8988T (cell line): ENCODE measurements around the gene KIF4A.
"Not testable (repeated sequence)": the region's sequence is repeated elsewhere in the genome, so short reads cannot be mapped to it uniquely, and the experiment has no call there.

Source experiments
- DNase-seq: peaks from one replicate; pipeline ENCODE4 v3.0.0; 2011

The KIF4A gene

DNA sequence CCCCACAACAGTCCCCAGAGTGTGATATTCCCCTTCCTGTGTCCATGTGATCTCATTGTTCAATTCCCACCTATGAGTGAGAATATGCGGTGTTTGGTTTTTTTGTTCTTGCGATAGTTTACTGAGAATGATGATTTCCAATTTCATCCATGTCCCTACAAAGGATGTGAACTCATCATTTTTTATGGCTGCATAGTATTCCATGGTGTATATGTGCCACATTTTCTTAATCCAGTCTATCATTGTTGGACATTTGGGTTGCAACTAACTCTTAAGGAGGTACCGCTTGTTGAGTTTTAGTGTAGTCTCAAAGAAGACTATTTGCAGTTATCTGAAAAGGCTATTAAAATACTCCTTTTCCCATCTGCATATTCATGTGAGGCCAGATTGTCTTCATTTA is 110.3 kb downstream of the KIF4A start:
- not testable (repeated sequence) for DNase-seq

GRCh38 chrX:70402721-70403120 is 112.8 kb downstream of the KIF4A start:
- DNase-seq, result no peak

GRCh38 chrX:70405003-70405402 is 115.1 kb downstream of the KIF4A start:
- no peak for DNase-seq

DNA sequence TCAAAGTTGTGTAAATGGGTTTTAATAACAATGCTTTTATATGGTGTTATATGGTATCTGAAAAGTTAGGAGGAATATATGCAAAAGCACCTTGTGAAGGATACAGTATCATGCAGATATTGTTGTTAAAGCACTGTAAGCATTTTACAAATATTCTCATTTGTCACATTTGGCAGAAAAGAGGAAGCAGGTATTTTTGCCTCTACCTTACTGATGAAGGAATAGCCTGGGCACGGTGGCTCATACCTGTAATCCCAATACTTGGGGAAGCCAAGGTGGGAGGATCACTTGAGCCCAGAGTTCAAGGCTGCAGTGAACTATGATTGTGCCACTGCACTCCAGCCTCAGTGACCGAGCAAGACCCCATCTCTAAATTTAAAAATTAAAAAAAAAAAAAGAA is 121.0 kb downstream of the KIF4A start:
- no peak for DNase-seq

DNA sequence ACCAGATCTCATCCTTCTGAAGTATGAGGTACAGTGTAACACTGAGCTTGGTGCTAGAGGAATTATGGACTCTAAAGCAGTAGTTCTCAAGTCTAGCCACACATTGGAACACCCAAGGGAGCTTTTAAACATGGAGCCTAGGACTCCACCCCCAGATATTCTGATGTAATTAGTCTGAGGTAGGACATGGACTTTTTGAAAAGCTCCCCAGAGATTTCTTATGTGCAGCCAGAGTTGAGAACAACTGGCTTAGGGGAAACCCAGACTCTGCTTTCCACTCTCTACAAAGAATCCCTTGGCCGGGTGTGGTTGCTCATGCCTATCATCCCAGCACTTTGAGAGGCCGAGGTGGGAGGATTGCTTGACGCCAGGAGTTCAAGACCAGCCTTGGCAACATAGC is 121.6 kb downstream of the KIF4A start:
- DNase-seq, result no peak

- DNase-seq, result no peak
Observed at GRCh38 chrX:70421618-70422017, 131.7 kb downstream of the KIF4A start.

DNA sequence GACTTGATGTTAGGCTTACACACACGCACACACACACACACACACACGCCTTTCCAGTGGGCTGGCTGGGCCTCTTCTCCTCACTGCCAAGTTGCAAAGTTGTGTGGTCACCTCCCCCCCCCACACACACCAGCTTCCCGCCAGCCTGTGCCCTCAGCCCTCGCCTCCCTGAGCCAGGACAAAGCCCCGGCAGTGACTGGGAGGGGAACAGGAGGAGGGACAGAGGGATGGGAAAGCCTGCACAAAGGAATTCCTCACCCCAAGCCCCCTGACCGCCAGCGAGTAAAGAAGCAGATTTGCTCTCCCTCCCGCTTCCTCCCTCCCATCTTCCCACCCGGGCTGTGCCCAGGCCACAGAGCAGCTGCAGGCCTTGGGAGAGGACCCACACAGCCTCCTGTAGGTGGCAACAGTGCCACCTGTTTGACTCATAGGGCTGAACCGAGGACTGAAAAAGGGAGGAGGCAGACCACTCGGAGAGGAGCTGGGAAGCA is 133.0 kb downstream of the KIF4A start, which contains the start of gene GDPD2:
GDPD2 (plus strand) TSS at position 464 of the 491 bp plus-strand sequence. CDS start 1,671 bp downstream, outside the sequence.
- DNase-seq, result no peak

GRCh38 chrX:70423936-70424675 is 134.2 kb downstream of the KIF4A start:
- DNase-seq, result no peak

- DNase-seq, result no peak
Observed at GRCh38 chrX:70424801-70425200, 134.9 kb downstream of the KIF4A start.

GRCh38 chrX:70426286-70427278 is 136.7 kb downstream of the KIF4A start:
- no peak for DNase-seq

- DNase-seq, result no peak
Observed at GRCh38 chrX:70427365-70427764, 137.5 kb downstream of the KIF4A start.

GRCh38 chrX:70429759-70430158 is 139.9 kb downstream of the KIF4A start:
- no peak for DNase-seq

DNA sequence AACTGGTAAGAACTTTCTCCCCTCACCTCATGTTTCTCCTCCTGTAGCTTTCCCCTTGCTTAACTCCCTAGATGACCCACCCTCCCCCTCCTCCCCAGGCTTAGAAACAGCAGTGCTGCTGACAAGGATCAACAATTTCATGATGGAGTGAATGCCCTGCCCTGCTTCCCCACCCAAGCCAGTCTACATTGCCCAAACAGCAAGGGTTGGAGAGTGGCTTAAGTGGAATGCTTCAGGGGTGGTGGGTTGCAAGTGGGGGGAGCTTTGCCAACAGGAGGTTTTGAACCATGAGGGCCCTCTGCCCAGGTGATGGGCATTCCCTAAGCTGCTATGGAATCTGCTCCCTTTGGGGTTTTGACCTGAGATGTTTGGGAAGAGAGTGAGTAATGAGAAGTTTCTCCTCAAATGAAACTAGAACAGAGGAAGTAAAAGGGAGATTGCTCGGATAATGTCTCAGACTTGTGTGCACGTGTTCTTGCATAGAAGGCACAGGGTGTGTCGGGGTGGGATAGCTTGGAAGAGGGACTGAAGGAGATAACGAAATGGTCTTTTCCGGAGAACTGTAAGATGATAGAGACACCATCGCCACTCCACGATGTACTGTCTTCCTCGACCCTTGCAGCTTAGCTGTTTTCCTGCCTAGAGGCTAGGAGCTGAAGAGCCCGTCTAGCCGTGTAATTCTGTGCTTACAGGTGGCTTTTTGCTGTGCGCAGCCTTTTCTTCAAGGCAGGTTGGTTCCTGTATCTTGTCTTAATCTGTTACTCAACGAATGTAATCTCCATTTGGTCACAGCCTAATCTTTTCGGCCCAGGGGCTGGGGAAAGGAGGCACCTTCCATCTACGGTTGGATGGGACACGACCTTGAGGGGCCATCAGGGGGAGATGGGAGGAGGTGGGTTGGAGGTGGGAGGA is 143.3 kb downstream of the KIF4A start:
- DNase-seq, result no peak

DNA sequence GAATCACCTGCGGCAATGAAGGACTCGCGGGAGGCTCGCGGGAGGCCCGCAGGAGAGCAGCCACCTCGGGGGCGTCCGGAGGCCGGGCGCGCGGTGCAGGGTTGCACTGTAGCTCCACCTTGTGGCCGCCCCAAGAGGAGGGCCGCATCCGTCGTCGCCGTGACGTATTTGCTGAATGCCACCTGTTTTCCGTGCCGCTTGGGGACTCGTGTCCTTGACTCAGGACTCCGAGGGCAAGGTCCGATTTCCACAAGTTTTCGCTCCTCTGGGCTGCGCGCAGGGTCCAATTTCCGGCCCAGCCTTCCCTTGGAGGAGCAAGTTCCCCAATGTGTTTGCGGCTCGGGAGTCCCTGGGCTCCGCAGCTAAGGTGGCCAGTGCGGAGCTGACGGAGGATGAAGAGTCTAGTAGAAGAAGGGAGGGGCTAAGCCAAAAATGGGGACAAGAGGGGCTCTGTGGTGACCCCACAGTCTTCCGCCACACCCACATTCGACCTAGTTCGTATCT is 144.0 kb downstream of the KIF4A start:
- no peak for DNase-seq

DNA sequence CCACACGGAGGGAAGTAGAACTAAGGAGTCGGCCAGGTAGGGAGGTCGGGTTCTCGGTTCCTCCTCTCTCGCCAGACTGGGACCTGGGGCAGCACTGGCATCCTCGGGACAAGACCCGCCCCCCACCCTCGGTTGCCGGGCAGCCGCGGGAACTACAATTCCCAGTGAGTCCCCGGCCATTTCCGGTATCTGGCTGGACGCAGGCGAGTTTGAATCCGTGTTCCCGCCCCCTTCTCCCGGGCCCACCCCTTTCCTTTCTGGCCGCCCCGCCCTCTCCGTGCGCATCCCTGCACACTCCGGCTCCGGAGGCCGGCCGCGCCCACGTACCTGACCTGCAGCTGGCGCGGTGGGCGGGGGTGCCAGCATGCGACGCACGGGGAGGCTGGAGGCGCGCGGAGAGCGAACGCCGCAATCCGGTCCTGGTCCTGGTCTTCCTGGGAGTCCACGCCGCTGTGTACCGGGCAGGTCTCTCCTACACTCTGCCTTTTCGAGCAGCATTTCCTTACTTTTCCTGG is 144.5 kb downstream of the KIF4A start:
- no peak for DNase-seq

DNA sequence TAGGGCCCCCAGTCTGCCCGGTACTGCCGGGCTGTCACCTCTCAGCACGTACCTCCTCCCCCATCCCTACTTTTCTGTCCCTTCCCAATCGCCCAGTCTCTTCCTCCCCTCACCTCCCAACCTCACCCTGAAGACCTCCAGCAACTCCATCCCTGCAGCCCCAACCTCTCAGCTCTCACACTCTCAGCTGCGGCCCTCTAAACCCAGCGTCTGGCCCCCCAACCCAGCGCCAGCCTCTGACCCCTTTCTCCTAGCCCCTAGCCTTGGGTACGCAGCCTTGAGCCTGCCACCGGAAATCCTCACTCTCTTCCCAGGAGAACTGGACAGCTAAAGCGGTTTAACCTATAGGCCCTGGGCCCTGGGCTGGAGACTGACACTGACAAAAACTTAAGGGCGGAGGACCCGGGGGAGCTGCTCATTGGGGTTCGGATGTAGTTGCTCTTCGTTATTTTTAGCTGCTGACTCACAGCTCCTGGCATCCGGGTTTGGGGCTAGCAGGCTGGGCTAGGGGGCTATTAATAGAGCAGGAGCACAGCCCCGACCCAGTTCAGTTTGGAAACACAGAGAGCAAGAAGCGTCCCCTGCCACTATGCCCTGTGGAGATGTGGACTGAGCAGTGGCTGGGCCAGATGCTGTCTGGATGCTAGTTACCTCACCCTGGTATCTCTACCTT is 145.1 kb downstream of the KIF4A start:
- DNase-seq, result no peak

DNA sequence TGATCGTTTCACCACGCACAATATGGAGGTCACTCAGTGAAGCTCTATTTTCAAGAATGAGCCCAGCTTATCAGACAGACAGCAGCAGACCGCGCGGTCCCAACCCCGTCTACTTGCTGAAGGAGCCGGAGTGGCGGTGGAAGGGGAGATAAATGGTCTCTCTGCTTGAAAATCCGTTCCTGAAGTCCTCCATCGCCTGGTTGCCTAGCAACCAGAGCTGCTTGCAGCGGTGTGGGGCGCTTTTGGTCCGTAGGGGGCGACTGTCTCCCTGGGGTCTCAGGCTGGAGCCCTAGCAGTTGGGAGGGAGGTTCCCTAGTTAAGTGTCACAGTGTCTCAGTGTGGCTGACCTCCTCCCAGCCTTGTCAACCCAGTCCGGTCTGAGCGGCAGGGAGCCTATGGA is 146.4 kb downstream of the KIF4A start:
- DNase-seq, result no peak

DNA sequence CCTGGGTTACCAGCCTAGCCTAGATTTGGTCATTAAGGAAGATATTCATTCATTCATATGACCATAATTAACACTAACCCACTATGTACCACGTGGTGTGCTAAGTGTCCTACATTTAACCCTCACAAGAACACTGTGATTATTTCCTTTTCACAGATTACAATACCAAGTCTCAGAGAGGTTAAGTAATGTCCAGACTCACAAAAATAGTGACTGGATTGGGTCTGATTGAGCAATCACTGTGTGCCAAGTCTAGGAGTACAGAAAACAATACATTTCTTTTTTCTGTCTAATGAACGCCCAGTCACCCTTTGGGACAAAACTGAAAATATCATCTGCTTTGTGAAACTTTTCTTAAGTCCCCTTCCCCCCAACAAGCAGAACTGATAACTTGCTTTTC is 147.1 kb downstream of the KIF4A start:
- no peak for DNase-seq

- no peak for DNase-seq
Observed at GRCh38 chrX:70437921-70438665, 148.2 kb downstream of the KIF4A start.

DNA sequence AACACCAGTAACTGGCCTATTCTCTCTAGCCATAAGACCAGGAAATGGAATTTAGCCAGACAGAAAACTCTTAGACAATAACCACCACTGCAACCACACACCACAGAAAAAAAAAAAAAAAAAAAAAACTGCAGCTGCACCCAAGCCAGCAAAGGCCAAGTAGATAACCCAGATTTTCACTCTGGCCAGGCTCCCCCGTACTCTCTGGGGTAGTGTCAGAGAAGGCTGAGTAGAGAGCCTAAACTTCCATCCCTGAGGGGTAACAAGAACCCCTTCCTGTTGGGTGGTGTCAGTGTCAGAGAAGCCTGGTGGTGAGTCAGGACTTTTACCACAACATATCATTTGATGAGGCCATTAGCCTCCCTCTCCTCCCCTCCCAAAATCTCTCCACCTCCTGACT is 149.1 kb downstream of the KIF4A start:
- no peak for DNase-seq

GRCh38 chrX:70442224-70442623 is 152.3 kb downstream of the KIF4A start:
- DNase-seq, result no peak
